Esophagus squamous epithelium (tissue), 4 donors: ENCODE data around the gene ETFRF1.

ENCODE experiments used
- CTCF ChIP-seq, 6 experiments: fragments of 450-650 bp in 4 of 6; fragments of 200-600 bp in 2 of 6; sonication (generic) in 2 of 6; IDR thresholded peaks; one replicate each; pipeline ENCODE4 v1.5.1; 2016 to 2019; ENCODE audit warnings: antibody characterized with exemption in 6 of 6, mild to moderate bottlenecking in 4 of 6, moderate library complexity in 4 of 6
- POLR2A ChIP-seq, 4 donors: fragments of 450-650 bp; IDR thresholded peaks; one replicate each; pipeline ENCODE4 v1.6.1; 2017; ENCODE audit warnings: antibody characterized with exemption in 4 of 4, mild to moderate bottlenecking in 4 of 4, moderate library complexity in 3 of 4

GRCh38 chr12:25189656-25190055 lies 5.4 kb upstream of the ETFRF1 start:
- TF ChIP-seq CTCF (IDR thresholded peaks at IDR 0.05) (no peak), POLR2A (IDR thresholded peaks at IDR 0.05) (no peak)
